Endodermal cell (in vitro differentiated cells): ENCODE measurements around the gene FAM118A. TPM values are rescaled to one million over a fixed set of nuclear protein-coding genes. Genes with fewer than 3 reads are reported as not detected.

ENCODE experiments used
- DNase-seq: peaks from one replicate; pipeline ENCODE4 v3.0.0-alpha.2; 2017
- H3K27ac ChIP-seq: 2 replicates; pipeline ENCODE4 v1.5.1; 2013; ENCODE audit warnings: mild to moderate bottlenecking, low read depth, low read length, moderate library complexity
- H3K27me3 ChIP-seq: 2 replicates; pipeline ENCODE4 v1.6.1; 2013; ENCODE audit warnings: mild to moderate bottlenecking, low read length, moderate library complexity; ENCODE audit not compliant: insufficient read depth, control insufficient read depth, poor library complexity, severe bottlenecking
- H3K36me3 ChIP-seq: 2 replicates; pipeline ENCODE4 v1.7.0; 2013; ENCODE audit warnings: mild to moderate bottlenecking, low read length, moderate library complexity; ENCODE audit not compliant: control insufficient read depth, insufficient read depth
- H3K4me1 ChIP-seq: one replicate; pipeline ENCODE4 v1.7.0; 2013; ENCODE audit warnings: low read length; ENCODE audit not compliant: control insufficient read depth, insufficient read depth
- H3K4me3 ChIP-seq: 2 replicates; pipeline ENCODE4 v1.5.1; 2013; ENCODE audit warnings: mild to moderate bottlenecking, low read length, moderate library complexity
- H3K9ac ChIP-seq: 2 replicates; pipeline ENCODE4 v1.6.1; 2013; ENCODE audit warnings: mild to moderate bottlenecking, low read length, moderate library complexity; ENCODE audit not compliant: poor library complexity, severe bottlenecking; ENCODE audit errors: extremely low read depth
- H3K9me3 ChIP-seq: 2 replicates; pipeline ENCODE4 v1.6.1; 2013; ENCODE audit warnings: mild to moderate bottlenecking, low read length, moderate library complexity; ENCODE audit not compliant: control insufficient read depth
- H3K27ac Mint-ChIP-seq: 2 replicates; pipeline ENCODE4 v1.8.0; 2020; ENCODE audit warnings: mixed read lengths
- H3K27me3 Mint-ChIP-seq: 2 replicates; pipeline ENCODE4 v1.8.0; 2021; ENCODE audit warnings: mild to moderate bottlenecking, mixed read lengths; ENCODE audit not compliant: insufficient read depth
- H3K36me3 Mint-ChIP-seq: 2 replicates; pipeline ENCODE4 v1.8.0; 2020; ENCODE audit warnings: low read depth, mixed read lengths
- H3K4me1 Mint-ChIP-seq: 2 replicates; pipeline ENCODE4 v1.8.0; 2020; ENCODE audit warnings: mixed read lengths
- H3K4me3 Mint-ChIP-seq: 2 replicates; pipeline ENCODE4 v1.8.0; 2020; ENCODE audit warnings: mild to moderate bottlenecking, moderate library complexity, mixed read lengths
- H3K9me3 Mint-ChIP-seq: 2 replicates; pipeline ENCODE4 v1.8.0; 2020; ENCODE audit warnings: mild to moderate bottlenecking, mixed read lengths
- WGBS, 2 experiments: methylation state at CpG; one replicate each; pipeline versions ENCODE4 v1.1.5 to v1.1.7; 2013; ENCODE audit warnings: missing lambda C conversion rate in 2 of 2, mixed read lengths in 1 of 2; ENCODE audit not compliant: insufficient coverage in 1 of 2, insufficient read length in 1 of 2; 5-methylcytosine and 5-hydroxymethylcytosine counted together
- total RNA-seq, 2 donors: library from RNA; stranded (reverse); fragmentation: NEBNext Ultra II Directional in 1 of 2; extraction: Animal tissue kit (Norgen Biotek cat#: 25700) in 1 of 2; gene quantifications; 2 replicates in 1 of 2; 3 replicates in 1 of 2; pipeline ENCODE4 v1.2.1, GENCODE V29; 2021
- TF ChIP-seq, protein P1 (sequence below): fragments of 200-600 bp; sonication (generic); conservative IDR thresholded peaks from 2 replicates; pipeline ENCODE4 v1.5.0; 2021; ENCODE audit warnings: antibody characterized with exemption, mild to moderate bottlenecking

The FAM118A gene
- total RNA-seq, 2 donors from 2014 or later: 46.3 to 143 TPM

- no peak for DNase-seq
- Mint-ChIP-seq H3K9me3 (no peaks in the 10 kb centered on the region), H3K27ac (no peak overlapping the region), H3K36me3 (no peaks in the 10 kb centered on the region), H3K4me3 (no peak overlapping the region), H3K27me3 (peaks cover 20% of the 10 kb centered on the region), H3K4me1 (peaks cover 9% of the 10 kb centered on the region)
- Histone ChIP-seq H3K4me1 (peaks cover 2% of the 10 kb centered on the region), H3K27ac (no peak overlapping the region), H3K4me3 (no peak overlapping the region), H3K9me3 (no peaks in the 10 kb centered on the region), H3K9ac (no peak overlapping the region), H3K36me3 (no peaks in the 10 kb centered on the region), H3K27me3 (no peaks in the 10 kb centered on the region)
- TF ChIP-seq, protein P1, sequence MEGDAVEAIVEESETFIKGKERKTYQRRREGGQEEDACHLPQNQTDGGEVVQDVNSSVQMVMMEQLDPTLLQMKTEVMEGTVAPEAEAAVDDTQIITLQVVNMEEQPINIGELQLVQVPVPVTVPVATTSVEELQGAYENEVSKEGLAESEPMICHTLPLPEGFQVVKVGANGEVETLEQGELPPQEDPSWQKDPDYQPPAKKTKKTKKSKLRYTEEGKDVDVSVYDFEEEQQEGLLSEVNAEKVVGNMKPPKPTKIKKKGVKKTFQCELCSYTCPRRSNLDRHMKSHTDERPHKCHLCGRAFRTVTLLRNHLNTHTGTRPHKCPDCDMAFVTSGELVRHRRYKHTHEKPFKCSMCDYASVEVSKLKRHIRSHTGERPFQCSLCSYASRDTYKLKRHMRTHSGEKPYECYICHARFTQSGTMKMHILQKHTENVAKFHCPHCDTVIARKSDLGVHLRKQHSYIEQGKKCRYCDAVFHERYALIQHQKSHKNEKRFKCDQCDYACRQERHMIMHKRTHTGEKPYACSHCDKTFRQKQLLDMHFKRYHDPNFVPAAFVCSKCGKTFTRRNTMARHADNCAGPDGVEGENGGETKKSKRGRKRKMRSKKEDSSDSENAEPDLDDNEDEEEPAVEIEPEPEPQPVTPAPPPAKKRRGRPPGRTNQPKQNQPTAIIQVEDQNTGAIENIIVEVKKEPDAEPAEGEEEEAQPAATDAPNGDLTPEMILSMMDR: no peak
- 83 to 100% methylated on average over 5 to 6 of the region's 7 CpGs for WGBS, 2 experiments
Measured at GRCh38 chr22:45265535-45265934, 44.2 kb upstream of the FAM118A start.

DNA sequence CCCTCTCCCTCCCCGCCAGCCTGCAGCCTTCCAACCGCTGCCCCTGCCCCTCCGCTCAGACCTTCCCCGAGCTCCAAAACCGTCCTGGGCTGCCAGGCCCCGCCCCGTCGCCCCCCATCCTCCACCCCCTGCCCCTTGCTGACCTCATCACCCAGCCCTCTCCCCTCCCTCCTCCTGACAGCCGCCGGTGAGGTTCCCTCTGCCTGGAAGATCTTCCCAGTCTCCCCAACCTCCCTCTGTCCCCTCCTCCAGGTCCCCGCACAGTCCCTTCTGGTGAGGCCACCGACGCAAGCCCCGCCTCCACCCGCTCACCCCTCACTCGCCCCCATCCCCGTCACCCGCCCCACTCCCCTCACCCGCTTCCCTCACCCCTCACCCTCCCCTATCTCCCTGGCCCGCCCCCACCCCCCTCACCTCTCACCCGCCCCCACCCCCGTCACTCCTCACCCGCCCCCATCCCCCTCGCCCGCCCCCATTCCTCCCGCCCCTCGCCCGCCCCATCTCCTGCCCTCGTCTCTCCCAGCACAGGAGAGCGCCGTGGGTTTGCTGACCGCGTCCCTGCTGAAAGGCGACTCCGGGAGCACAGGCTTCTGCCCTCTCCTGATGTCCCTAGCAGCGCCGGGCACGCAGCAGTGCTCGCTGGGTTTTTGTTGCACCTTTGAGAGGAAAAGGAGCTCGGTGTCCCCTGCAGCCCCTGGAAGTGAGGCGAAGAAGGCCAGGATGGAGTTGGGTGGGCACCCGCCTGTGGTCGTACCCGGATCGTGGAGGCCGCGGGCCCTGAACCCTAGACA, 41.4 kb upstream of the FAM118A start:
- no peaks in the 10 kb centered on the region for H3K27me3 ChIP-seq
- peak overlapping the region; percentile 77 for H3K4me3 Mint-ChIP-seq
- no peaks in the 10 kb centered on the region for H3K36me3 Mint-ChIP-seq
- peak overlapping the region; percentile 53 for H3K9ac ChIP-seq
- H3K4me1 Mint-ChIP-seq: peaks cover 14% of the 10 kb centered on the region
- peak overlapping the region; percentile 92 for H3K27ac Mint-ChIP-seq
- peak; percentile 95 for DNase-seq
- no peaks in the 10 kb centered on the region for H3K9me3 Mint-ChIP-seq
- H3K4me3 ChIP-seq: peak overlapping the region; percentile 93
- H3K36me3 ChIP-seq: no peaks in the 10 kb centered on the region
- peak overlapping the region; percentile 84 for H3K27ac ChIP-seq
- WGBS, 2 experiments: 0% methylated on average over 4 to 36 of the region's 47 CpGs
- H3K27me3 Mint-ChIP-seq: peaks cover 19% of the 10 kb centered on the region
- TF ChIP-seq, protein P1: no peak
- no peaks in the 10 kb centered on the region for H3K9me3 ChIP-seq
- peaks cover 2% of the 10 kb centered on the region for H3K4me1 ChIP-seq

DNA sequence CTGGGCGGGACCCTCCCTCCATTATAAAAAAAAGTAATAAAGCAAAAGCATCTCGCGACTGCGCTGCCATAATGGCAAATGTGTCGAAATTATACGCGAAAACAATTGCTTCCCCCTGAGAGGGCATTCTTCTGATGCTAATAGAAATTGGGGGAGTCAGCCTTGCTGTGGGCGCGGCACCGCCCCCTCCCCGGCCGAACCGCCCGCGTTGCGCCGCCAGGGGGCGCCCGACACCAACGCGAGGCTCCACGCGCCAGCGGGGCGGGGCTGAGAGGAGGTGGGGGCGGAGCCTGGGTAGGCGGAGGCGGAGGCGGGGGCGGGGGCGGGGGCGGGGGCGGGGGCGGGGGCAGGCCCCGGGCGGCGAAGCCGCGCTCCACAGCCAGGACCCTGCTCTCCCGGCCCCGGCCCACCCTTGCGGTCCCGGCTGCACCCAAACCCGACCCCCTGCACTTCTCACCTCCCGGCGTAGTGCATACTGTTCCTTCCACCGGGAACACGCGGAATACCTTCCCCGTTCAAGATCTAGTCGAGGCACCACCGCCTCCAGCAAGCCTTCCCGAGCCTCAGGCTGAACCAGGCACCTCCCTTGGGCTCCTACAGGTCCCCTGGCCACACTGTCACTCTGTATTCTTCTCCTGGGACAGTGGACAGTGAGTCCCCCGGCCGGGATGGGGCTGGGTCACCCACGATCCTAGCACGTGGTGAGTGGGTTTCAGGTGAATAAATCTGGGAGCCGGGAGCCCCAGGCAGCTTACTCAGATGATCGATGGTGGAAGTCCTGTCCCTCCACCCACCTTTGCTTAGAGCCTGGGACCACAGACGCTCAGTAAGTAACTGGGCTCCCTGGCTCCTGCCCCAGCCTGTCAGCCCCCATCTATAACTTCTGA, 40.5 kb upstream of the FAM118A start:
- Mint-ChIP-seq H3K36me3 (no peaks in the 10 kb centered on the region), H3K4me1 (peaks cover 21% of the 10 kb centered on the region), H3K9me3 (no peaks in the 10 kb centered on the region), H3K27ac (peak overlapping the region; percentile 92), H3K27me3 (peaks cover 17% of the 10 kb centered on the region), H3K4me3 (peak overlapping the region; percentile 77)
- WGBS, 2 experiments: 6 to 8% methylated on average over 18 to 41 of the region's 60 CpGs
- peak overlapping the region; percentile 93 for H3K4me3 ChIP-seq
- H3K27me3 ChIP-seq: no peaks in the 10 kb centered on the region
- H3K9ac ChIP-seq: peak overlapping the region; percentile 53
- peak; percentile 96 for DNase-seq
- H3K36me3 ChIP-seq: no peaks in the 10 kb centered on the region
- no peaks in the 10 kb centered on the region for H3K9me3 ChIP-seq
- H3K27ac ChIP-seq: peak overlapping the region; percentile 84
- H3K4me1 ChIP-seq: peaks cover 2% of the 10 kb centered on the region
- TF ChIP-seq, protein P1: peak; percentile 99
